Cardiac septum (tissue), 1 donor: ENCODE results near the gene ARIH2. TPM values are rescaled to one million over a fixed set of nuclear protein-coding genes. Genes with fewer than 3 reads are reported as not detected.
"Not testable (repeated sequence)": the region's sequence is repeated elsewhere in the genome, so short reads cannot be mapped to it uniquely, and the experiment has no call there.

Source experiments
- DNase-seq: peaks from one replicate; pipeline ENCODE4 v3.0.0-alpha.2; 2020; ENCODE audit warnings: low spot score
- intact Hi-C: fragments of 100-400 bp; cut with DNase I; formaldehyde crosslinking; loops from one replicate; pipeline ENCODE4 v1.14.0; 2022
- long read RNA-seq: library from polyadenylated mRNA; unstranded; transcript quantifications from one replicate; pipeline ENCODE4 v2.0.0, GENCODE V29; 2021
- total RNA-seq: library from RNA; stranded (reverse); fragmentation: NEBNext Ultra II Directional; extraction: Animal tissue kit (Norgen Biotek cat#: 25700); gene quantifications from one replicate; pipeline ENCODE4 v1.2.1, GENCODE V29; 2021
- donor health status: DM: no; HTN: no; CAD: no.

Gene ARIH2
- total RNA-seq = 121 TPM
- long read RNA-seq, full-length matches to known transcripts = 137 of 269 reads
- long read RNA-seq, partial matches to known transcripts = 28 of 269 reads
- long read RNA-seq, other reads (novel, unspliced or antisense) = 104 of 269 reads

DNA sequence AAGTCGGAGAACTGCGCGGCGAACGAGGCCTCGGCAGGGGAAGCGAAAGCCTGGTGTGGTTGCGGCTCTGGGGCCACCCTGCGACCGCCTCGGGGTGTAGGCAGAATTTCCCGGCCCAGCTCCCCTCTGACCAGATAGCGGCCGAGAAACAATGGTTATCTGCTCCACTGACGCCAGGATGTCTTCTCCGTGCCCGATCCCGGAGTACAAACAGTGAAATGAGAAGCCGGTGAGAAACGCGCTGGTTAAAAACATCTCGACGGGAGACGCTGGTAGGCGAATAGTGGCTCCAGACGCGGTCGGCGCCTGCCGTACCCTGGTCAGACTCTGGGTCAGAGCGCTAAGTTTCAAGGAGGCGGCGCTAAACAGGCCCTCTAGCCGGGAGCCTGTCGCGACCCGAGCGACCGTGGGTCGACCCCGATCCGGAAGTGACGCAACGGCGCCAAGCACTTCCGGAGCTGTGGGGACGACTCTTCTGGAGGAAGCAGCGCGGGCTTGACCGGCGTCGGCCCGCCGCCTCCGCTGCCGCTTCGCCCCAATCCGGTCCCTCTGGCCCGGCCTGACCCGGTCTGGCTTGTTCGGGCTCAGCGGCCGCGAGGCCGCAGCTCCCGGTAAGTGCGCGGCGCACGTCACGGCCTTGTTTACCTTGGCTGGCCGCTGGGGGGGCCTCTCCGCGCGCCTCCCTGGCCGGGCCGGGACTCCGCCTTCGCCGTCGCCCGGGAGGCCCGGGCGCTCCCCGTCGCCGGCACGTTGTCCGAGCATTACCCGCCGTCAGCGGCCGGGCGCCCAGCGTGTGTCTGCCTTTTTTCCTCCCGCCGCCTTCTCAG, at the start of gene ARIH2:
TSS of gene ARIH2 (plus strand) at position 455 of the 827 bp plus-strand sequence. CDS start 8,717 bp downstream, outside the sequence.
- intact Hi-C loops = loop anchor here (2.0 to 5.0 kb wide), 4 partner anchors 20 to 176 kb away; partner anchors contain the start of genes PRKAR2A, SLC25A20 and WDR6

GRCh38 chr3:48877671-48878070, 41.0 kb upstream of the ARIH2 start:
- no peak for DNase-seq
- intact Hi-C loops = no loop called here

More for the DNA sequence above, at the start of gene ARIH2:
- peak; percentile 96 for DNase-seq

DNA sequence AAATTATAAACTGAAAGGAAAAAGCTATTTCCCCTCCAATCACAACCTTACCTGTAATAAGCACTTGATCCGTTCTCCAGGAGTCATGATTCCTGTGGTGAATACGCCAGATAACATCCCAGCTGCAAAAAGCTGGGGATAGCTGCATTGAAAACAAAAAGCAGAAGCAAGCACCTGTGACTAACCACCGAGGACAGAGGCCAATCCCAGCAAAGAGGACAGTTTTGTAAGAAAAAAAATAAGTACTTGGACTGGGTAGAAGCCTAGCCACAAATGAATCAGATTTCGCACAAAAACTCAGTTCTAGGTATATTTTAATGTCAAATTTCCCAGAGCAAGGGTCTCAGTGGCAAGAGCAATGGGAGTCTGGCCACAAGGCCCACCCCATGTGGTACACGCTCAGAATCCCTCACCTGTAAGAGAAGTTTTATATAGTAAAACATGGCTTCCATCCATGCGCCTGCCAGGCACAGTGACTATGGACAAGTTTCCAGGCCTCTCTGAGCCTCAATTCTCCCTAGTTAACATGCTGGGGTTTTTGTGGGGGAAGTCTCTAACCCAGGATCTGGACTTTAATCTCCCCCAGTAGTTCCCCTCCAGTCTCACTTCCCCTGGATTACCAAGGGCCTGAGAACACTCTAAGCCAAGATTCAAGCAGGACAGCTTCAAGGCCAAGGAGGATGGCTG, 39.2 kb upstream of the ARIH2 start:
- no peak for DNase-seq
- intact Hi-C loops = no loop called here

DNA sequence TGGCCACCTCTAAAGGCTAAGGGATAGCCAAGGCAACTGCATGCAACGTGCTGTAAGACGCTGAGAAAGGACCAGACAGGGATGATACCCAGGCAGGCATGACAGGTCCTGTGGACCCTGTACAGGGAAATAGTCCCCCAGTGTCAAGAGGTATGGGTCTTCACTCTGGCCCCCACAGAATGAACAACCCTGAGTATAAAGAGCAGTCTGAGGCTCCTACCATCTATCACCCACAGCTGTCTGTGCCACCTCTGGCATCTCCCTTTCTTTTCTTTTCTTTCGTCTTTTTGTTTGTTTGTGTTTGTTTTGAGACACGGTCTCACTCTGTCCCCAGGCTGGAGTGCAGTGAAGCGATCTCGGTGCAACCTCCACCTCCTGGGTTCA, 38.7 kb upstream of the ARIH2 start:
- no peak for DNase-seq
- intact Hi-C loops = no loop called here

GRCh38 chr3:48881006-48881405, 37.6 kb upstream of the ARIH2 start:
- DNase-seq = no peak

GRCh38 chr3:48881652-48882114, 37.0 kb upstream of the ARIH2 start:
- DNase-seq = no peak
- intact Hi-C loops = no loop called here

More at GRCh38 chr3:48881006-48881405, 37.6 kb upstream of the ARIH2 start:
- intact Hi-C loops = no loop called here

DNA sequence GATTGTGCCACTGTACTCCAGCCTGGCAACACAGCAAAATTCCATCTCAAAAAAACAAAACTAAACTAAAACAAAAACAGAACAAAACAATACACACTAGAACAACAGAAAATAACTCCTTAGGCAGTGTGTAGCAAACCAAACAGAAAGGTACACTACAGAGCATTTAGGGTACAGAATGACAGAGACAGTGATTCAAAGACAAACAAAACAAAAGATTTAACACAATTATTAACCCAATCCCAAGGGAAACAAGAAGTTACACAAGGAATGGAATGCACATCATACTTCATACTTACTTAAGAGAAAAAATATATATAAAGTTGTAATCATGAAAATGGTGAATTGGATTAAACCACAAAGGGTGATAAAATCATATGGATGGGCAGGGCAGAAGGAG, 32.9 kb upstream of the ARIH2 start:
- intact Hi-C loops = no loop called here
- no peak for DNase-seq

DNA sequence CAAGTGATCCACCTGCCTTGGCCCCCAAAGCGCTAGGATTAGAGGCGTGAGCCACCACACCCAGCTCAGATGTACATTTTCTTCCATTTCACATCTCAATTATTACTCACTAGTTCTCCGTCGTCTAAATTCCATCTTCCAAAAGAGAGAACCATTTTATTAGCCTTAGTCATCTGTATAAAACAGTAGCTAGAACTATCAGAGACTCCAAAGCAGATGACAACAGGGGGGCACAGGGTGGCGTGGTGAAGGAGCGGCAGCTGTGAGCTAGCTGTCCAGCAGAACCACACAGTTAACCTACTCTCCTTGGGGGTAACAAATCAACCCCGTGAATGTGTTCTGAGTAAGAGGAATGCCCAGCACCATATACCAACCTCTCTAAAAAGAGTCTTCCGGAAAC, 27.0 kb upstream of the ARIH2 start:
- intact Hi-C loops = no loop called here
- no peak for DNase-seq

DNA sequence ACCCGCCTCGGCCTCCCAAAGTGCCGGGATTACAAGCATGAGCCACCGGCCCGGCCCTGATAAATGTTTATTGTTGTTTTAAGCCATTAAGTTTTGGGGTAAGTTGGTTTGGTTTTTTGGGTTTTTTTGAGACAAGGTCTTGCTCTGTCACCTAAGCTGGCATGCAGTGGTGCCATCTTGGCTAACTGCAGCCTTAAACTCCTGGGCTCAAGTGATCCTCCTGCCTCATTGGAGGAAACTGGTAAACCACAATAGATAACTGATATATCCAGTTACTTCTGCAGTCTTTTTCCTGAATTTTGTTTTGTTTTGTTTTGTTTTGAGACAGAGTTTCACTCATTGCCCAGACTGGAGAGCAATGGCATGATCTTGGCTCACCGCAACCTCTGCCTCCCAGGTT, 24.1 kb upstream of the ARIH2 start:
- intact Hi-C loops = no loop called here
- no peak for DNase-seq

- intact Hi-C loops = loop anchor here (5.0 kb wide), 1 partner anchor 50 kb away; the partner anchor contains the start of gene PRKAR2A
- DNase-seq = no peak
These were observed 21.7 kb upstream of the ARIH2 start for GRCh38 chr3:48896936-48897335.

- intact Hi-C loops = loop anchor here (2.0 to 5.0 kb wide), 3 partner anchors 21 to 55 kb away; partner anchors contain the start of genes ARIH2 and PRKAR2A
- DNase-seq = no peak
These were observed 20.9 kb upstream of the ARIH2 start for GRCh38 chr3:48897460-48898376.

- peak; percentile 97 for DNase-seq
- intact Hi-C loops = loop anchor here (2.0 to 5.0 kb wide), 3 partner anchors 20 to 54 kb away; partner anchors contain the start of genes ARIH2 and PRKAR2A
These were observed 20.0 kb upstream of the ARIH2 start, which contains the start of gene SLC25A20 for GRCh38 chr3:48898383-48899234. Gene SLC25A20 (minus strand): TSS chr3:48898882. CDS start chr3:48898794, 88 bp downstream.

DNA sequence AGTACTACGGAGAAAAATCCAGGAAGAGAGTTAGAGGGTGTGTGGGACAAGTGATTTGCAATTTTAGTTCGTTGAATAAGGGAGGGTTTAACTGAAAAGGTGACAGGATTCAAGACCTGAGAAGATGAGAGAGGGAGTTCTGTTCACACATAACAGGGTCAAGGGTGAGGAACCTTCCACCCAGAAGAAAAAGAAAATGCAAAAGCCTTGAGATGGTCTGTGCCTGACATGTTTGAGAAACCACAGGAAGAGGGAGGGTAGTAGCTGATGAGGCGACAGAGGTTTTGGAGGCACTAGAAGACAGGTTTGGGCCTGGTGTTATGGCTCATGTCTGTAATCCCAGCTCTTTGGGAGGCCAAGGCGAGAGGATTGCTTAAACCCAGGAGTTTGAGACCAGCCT, 19.4 kb upstream of the ARIH2 start:
- intact Hi-C loops = loop anchor here (2.0 to 5.0 kb wide), 3 partner anchors 20 to 54 kb away; partner anchors contain the start of genes ARIH2 and PRKAR2A
- DNase-seq = no peak

DNA sequence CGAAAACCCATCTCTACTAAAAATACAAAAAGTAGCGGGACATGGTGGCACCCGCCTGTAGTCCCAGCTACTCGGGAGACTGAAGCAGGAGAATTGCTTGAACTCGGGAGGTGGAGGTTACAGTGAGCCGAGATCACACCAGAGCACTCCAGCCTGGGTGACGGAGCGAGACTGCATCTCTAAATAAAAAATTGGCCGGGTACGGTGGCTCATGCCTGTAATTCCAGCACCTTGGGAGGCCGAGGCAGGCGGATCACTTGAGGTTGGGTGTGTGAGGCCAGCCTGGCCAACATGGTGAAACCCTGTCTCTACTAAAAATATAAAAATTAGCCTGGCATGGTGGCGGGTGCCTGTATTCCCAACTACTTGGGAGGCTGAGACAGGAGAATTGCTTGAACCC, 11.6 kb upstream of the ARIH2 start:
- DNase-seq, intact Hi-C loops: not testable (repeated sequence)

GRCh38 chr3:48915296-48915695, 3.3 kb upstream of the ARIH2 start:
- peak; percentile 27 for DNase-seq
- intact Hi-C loops = loop anchor here (5.0 kb wide), 2 partner anchors 92 to 173 kb away; partner anchors contain the start of gene WDR6

DNA sequence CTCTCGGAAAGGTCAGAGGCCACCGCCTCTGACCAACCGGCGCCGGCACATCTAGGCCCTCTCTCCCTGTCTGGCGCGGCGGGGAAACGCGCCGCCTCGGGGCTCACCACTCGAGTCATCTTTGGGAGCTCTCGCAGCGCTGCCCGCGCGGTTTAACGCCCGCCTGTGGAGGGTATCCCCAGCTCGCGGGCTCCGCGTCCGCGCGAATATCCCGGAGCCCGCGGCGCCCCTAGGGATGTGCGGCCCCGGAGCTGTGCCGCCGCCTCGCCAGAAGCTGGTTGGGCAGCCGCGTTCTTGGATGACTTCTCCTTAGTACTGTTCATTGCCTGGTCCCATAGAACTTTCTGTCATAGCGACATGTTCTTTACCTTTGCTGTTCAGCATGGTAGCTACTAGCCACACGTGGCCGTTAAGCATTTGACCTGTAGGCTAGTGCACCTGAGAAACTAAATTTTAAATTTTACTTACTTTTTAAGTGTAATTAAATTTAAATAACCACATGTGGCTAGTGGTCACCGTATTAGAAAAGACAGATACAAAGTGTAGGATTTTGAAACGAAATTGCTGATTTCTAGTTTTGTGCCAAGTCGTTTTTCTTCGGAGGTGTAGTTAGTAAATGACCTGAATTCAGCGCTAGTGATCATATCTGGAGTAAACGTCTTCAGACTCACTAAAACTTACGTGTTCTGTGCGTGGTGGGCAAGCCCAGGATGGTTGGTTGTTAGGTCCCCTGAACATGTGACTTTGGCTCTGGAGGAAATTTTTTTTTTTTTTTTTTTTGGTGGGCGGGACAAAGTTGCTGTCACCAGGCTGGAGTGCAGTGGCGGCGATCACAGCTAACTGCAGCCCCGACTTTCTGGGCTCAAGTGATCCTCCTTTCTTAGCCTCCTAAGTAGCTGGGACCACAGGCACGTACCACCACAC, 835 bp downstream of the ARIH2 start:
- intact Hi-C loops = loop anchor here (2.0 to 5.0 kb wide), 4 partner anchors 21 to 177 kb away; partner anchors contain the start of genes PRKAR2A, SLC25A20 and WDR6
- peak; percentile 78 for DNase-seq
